ENCODE data around the gene HSF4. TPM values are rescaled to one million over a fixed set of nuclear protein-coding genes. Genes with fewer than 3 reads are reported as not detected.

The HSF4 gene
- total RNA-seq, 4 donors from 2014 or later = 3.7 to 59.5 (median 19.6) TPM

DNA sequence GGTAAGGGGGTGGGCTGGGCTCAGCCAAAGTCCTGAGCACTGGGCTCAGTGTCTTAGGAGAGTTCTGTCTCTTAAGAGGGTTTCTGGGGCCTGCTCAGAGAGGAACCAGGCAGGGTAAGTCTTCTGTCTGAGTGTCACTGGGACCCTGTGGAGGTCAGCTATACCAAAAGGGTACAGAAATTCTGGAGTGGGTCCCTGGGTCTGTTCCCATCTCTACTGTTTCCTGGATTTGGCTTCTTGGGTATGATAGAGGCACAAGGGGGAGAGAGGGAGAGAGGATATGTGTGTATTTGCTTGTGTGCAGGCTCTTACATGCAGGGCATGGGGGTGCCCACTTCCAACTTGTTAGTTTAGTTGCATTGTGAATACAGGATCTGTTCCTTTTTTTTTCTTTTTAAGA lies 29.0 kb downstream of the HSF4 start:
- Histone ChIP-seq H3K27ac (peak overlapping the region in 2 of 4 donors; percentile 82 to 89), H3K4me3 (peak overlapping the region in 3 of 4 donors; percentile 88 to 98 (median 95)), H3K4me1 (peaks cover 22 to 65% (median 30%) of the 10 kb centered on the region in 3 donors), H3K27me3 (no peaks in the 10 kb centered on the region), H3K9me3 (no peaks in the 10 kb centered on the region), H3K36me3 (peaks cover 36 to 54% (median 43%) of the 10 kb centered on the region in 3 donors)
- DNase-seq = no peak
- intact Hi-C loops (cut with DNase I) = no loop called here
- TF ChIP-seq POLR2A (IDR thresholded peaks at IDR 0.05) = no peak
- TF ChIP-seq, protein P1, sequence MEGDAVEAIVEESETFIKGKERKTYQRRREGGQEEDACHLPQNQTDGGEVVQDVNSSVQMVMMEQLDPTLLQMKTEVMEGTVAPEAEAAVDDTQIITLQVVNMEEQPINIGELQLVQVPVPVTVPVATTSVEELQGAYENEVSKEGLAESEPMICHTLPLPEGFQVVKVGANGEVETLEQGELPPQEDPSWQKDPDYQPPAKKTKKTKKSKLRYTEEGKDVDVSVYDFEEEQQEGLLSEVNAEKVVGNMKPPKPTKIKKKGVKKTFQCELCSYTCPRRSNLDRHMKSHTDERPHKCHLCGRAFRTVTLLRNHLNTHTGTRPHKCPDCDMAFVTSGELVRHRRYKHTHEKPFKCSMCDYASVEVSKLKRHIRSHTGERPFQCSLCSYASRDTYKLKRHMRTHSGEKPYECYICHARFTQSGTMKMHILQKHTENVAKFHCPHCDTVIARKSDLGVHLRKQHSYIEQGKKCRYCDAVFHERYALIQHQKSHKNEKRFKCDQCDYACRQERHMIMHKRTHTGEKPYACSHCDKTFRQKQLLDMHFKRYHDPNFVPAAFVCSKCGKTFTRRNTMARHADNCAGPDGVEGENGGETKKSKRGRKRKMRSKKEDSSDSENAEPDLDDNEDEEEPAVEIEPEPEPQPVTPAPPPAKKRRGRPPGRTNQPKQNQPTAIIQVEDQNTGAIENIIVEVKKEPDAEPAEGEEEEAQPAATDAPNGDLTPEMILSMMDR (IDR thresholded peaks at IDR 0.05) = no peak

DNA sequence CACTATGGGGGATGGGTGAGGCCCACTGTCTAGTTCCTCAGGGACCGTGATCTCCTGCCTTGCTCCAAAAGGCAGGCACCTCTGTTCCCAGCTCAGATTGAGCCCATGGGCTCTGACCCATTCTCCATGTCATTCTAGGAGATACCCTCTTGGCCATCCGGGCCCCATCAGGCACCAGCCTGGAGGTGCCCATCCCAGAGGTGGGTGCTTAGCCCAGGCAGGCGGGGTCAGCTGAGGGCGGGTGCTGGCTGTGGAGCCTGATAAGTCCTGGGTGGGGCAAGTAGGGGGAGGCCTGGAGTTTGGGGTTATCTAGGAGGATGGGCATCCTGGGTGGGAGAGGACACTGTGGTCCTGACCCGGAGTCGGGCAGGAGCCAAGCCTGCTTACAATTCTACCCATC lies 29.7 kb downstream of the HSF4 start:
- Histone ChIP-seq H3K36me3 (peaks cover 36 to 54% (median 43%) of the 10 kb centered on the region in 3 donors), H3K4me3 (no peak overlapping the region), H3K27ac (no peak overlapping the region), H3K9me3 (no peaks in the 10 kb centered on the region), H3K4me1 (peaks cover 28 to 72% (median 37%) of the 10 kb centered on the region in 3 donors), H3K27me3 (no peaks in the 10 kb centered on the region)
- intact Hi-C loops (cut with DNase I) = no loop called here
- no peak for TF ChIP-seq POLR2A (IDR thresholded peaks at IDR 0.05)
- TF ChIP-seq, protein P1 (IDR thresholded peaks at IDR 0.05) = no peak
- WGBS, 2 donors = 82% methylated on average over 3 of the region's 6 CpGs; no CpG with 5 or more reads in 1 of the 2 donors
- DNase-seq = no peak

DNA sequence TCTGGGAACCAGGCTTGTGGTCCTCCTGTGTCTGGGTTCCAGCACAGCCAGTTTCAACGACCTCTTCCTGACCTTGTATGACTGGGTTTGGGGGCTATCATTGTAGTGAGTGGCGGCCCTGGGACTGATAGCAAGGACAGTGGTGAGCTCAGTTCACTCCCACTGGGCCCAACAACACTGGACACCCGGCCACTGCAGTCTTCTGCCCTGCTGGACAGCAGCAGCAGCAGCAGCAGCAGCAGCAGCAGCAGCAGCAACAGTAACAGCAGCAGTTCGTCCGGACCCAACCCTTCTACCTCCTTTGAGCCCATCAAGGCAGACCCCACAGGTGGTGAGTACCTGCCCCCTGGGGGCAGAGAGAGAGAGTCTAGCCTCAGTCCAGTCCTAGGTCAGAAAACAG lies 31.1 kb downstream of the HSF4 start:
- WGBS, 2 donors = 82% methylated on average over 2 of the region's 5 CpGs; no CpG with 5 or more reads in 1 of the 2 donors
- peaks cover 28 to 85% (median 38%) of the 10 kb centered on the region in 3 donors for H3K4me1 ChIP-seq

DNA sequence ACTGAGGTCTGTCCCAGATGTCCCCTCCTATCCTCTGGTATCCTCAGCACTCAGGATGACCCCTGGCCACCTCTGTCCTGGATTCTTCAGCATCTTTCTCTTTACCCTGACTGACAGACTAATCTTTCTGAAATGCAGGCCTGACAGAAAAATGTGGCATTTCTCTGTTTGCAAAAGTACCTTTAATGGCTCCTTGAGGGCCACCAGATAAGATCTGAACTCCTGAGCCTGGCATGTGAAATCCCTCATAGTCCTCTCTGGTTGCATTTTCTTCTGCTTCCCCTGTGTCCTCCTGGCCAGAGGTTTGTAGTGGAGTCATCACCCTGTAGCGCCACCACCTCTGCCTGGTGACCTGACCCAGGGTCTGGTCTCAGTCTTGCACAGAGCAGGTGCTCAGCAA lies 32.3 kb downstream of the HSF4 start:
- intact Hi-C loops (cut with DNase I) = no loop called here
- Histone ChIP-seq H3K9me3 (no peaks in the 10 kb centered on the region), H3K4me3 (no peak overlapping the region), H3K4me1 (peaks cover 28 to 77% (median 33%) of the 10 kb centered on the region in 3 donors), H3K36me3 (peaks cover 43 to 73% (median 48%) of the 10 kb centered on the region in 3 donors), H3K27me3 (no peaks in the 10 kb centered on the region), H3K27ac (no peak overlapping the region)
- WGBS, 2 donors = no CpG with 5 or more reads among the region's 1 CpG
- TF ChIP-seq, protein P1 (IDR thresholded peaks at IDR 0.05) = no peak
- no peak for DNase-seq

More for the DNA sequence above, 31.1 kb downstream of the HSF4 start:
- H3K9me3 ChIP-seq = no peaks in the 10 kb centered on the region
- TF ChIP-seq, protein P1 (IDR thresholded peaks at IDR 0.05) = no peak
- TF ChIP-seq POLR2A (IDR thresholded peaks at IDR 0.05) = no peak
- no peak overlapping the region for H3K4me3 ChIP-seq
- peaks cover 36 to 61% (median 43%) of the 10 kb centered on the region in 3 donors for H3K36me3 ChIP-seq
- no peaks in the 10 kb centered on the region for H3K27me3 ChIP-seq
- DNase-seq = no peak
- intact Hi-C loops (cut with DNase I) = no loop called here
- no peak overlapping the region for H3K27ac ChIP-seq

DNA sequence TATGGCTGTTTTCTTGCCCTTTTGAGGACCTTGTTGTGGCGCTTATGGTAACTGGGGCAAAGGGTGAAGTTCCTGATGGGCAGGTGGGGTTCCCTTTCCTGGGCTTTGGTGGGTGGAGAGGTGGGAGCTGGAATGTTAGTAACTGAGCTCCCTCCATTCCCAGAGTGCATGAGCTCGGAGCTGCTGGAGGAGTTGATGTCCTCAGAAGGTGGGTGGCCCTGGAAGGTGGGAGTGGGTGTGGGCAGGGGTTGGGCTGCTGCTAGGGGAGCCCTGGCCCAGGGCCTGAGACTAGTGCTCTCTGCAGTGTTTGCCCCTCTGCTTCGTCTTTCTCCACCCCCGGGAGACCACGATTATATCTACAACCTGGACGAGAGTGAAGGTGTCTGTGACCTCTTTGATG lies 33.2 kb downstream of the HSF4 start:
- 67 to 100% methylated on average over 1 of the region's 6 CpGs for WGBS, 2 donors
- intact Hi-C loops (cut with DNase I) = no loop called here
- no peak for DNase-seq
- Histone ChIP-seq H3K9me3 (no peaks in the 10 kb centered on the region), H3K27ac (peak overlapping the region in 2 of 4 donors; percentile 85 to 93), H3K36me3 (peaks cover 51 to 82% (median 55%) of the 10 kb centered on the region in 3 donors), H3K4me3 (no peak overlapping the region), H3K27me3 (no peaks in the 10 kb centered on the region), H3K4me1 (peaks cover 24 to 72% (median 30%) of the 10 kb centered on the region in 3 donors)
- TF ChIP-seq POLR2A (IDR thresholded peaks at IDR 0.05) = no peak
- TF ChIP-seq, protein P1 (IDR thresholded peaks at IDR 0.05) = no peak

Measured in esophagus squamous epithelium (tissue), 5 donors.